ENCODE data around the gene NRDE2. TPM values are rescaled to one million over a fixed set of nuclear protein-coding genes. Genes with fewer than 3 reads are reported as not detected.

Gene NRDE2
- total and polyA plus RNA-seq, 7 donors = 5.8 to 21.8 (median 11.0) TPM

GRCh38 chr14:90375934-90376333, 44.2 kb upstream of the NRDE2 start:
- DNase-seq (no peak), ATAC-seq (no peak)
- H3K4me1 ChIP-seq = peaks cover under 1% of the 10 kb centered on the region
- WGBS, 3 donors = 92 to 95% (median 94%) methylated on average over 4 of the region's 4 CpGs
- H3K36me3 ChIP-seq (ENCODE audit: insufficient read depth in 1 of 2, low read depth in 1 of 2) = no peaks in the 10 kb centered on the region
- intact Hi-C loops (cut with DNase I) = no loop called here
- H3K27me3 ChIP-seq (ENCODE audit: insufficient read depth in 3 of 3, low read length in 2 of 3) = no peaks in the 10 kb centered on the region
- H3K9me3 ChIP-seq = no peaks in the 10 kb centered on the region
- H3K27ac ChIP-seq = no peak overlapping the region
- no peak overlapping the region for H3K4me3 ChIP-seq
- no peak for TF ChIP-seq CTCF (IDR thresholded peaks at IDR 0.05)

GRCh38 chr14:90374813-90375212, 43.1 kb upstream of the NRDE2 start:
- Histone ChIP-seq H3K36me3 (ENCODE audit: insufficient read depth in 1 of 2, low read depth in 1 of 2) (no peaks in the 10 kb centered on the region), H3K9me3 (no peaks in the 10 kb centered on the region), H3K4me1 (no peaks in the 10 kb centered on the region), H3K27me3 (ENCODE audit: insufficient read depth in 3 of 3, low read length in 2 of 3) (no peaks in the 10 kb centered on the region), H3K4me3 (no peak overlapping the region), H3K27ac (no peak overlapping the region)
- 91 to 93% (median 93%) methylated on average over 4 of the region's 4 CpGs for WGBS, 3 donors
- TF ChIP-seq CTCF (IDR thresholded peaks at IDR 0.05) = no peak
- DNase-seq = no peak
- intact Hi-C loops (cut with DNase I) = no loop called here
- ATAC-seq = no peak

GRCh38 chr14:90373887-90374286, 42.1 kb upstream of the NRDE2 start:
- Histone ChIP-seq H3K4me3 (no peak overlapping the region), H3K27me3 (ENCODE audit: insufficient read depth in 3 of 3, low read length in 2 of 3) (no peaks in the 10 kb centered on the region), H3K27ac (no peak overlapping the region), H3K9me3 (no peaks in the 10 kb centered on the region), H3K4me1 (no peaks in the 10 kb centered on the region), H3K36me3 (ENCODE audit: insufficient read depth in 1 of 2, low read depth in 1 of 2) (no peaks in the 10 kb centered on the region)
- intact Hi-C loops (cut with DNase I) = no loop called here
- WGBS, 3 donors = 76 to 92% (median 91%) methylated on average over 6 of the region's 6 CpGs
- ATAC-seq (no peak), DNase-seq (no peak)
- no peak for TF ChIP-seq CTCF (IDR thresholded peaks at IDR 0.05)

- intact Hi-C loops (cut with DNase I) = no loop called here
- Histone ChIP-seq H3K27ac (no peak overlapping the region), H3K4me3 (no peak overlapping the region), H3K4me1 (no peaks in the 10 kb centered on the region), H3K27me3 (ENCODE audit: insufficient read depth in 3 of 3, low read length in 2 of 3) (no peaks in the 10 kb centered on the region), H3K9me3 (no peaks in the 10 kb centered on the region), H3K36me3 (ENCODE audit: insufficient read depth in 1 of 2, low read depth in 1 of 2) (no peaks in the 10 kb centered on the region)
- ATAC-seq (peak in 3 of 4 donors; percentile 42 to 56 (median 56)), DNase-seq (no peak)
- TF ChIP-seq CTCF (IDR thresholded peaks at IDR 0.05) = peak; percentile 14
- WGBS, 3 donors = 43 to 46% (median 43%) methylated on average over 1 of the region's 1 CpG
Measured at GRCh38 chr14:90368946-90369721, 37.4 kb upstream of the NRDE2 start.

- TF ChIP-seq CTCF (IDR thresholded peaks at IDR 0.05) = no peak
- H3K4me3 ChIP-seq = no peak overlapping the region
- no peaks in the 10 kb centered on the region for H3K36me3 ChIP-seq (ENCODE audit: insufficient read depth in 1 of 2, low read depth in 1 of 2)
- no peak for DNase-seq
- intact Hi-C loops (cut with DNase I) = no loop called here
- H3K4me1 ChIP-seq = no peaks in the 10 kb centered on the region
- H3K27ac ChIP-seq = no peak overlapping the region
- no peaks in the 10 kb centered on the region for H3K9me3 ChIP-seq
- H3K27me3 ChIP-seq (ENCODE audit: insufficient read depth in 3 of 3, low read length in 2 of 3) = peaks cover 0 to 3% (median 0%) of the 10 kb centered on the region in 3 donors
- WGBS, 3 donors = 83 to 87% (median 87%) methylated on average over 4 of the region's 4 CpGs
- ATAC-seq = no peak
Measured at GRCh38 chr14:90362558-90362896, 30.8 kb upstream of the NRDE2 start.

Measured in psoas muscle (tissue), 8 donors.